ENCODE results near the gene ALK.

ALK gene

DNA sequence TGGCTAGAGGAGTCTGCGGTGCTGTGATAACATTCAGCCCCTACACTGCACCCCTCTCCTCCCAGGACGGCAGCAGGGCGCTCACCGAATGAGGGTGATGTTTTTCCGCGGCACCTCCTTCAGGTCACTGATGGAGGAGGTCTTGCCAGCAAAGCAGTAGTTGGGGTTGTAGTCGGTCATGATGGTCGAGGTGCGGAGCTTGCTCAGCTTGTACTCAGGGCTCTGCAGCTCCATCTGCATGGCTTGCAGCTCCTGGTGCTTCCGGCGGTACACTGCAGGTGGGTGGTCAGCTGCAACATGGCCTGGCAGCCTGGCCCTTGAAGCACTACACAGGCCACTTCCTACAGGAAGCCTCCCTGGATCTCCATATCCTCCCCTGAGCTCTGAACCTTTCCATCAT is 698.1 kb downstream of the ALK start:
- no peaks in the 10 kb centered on the region for H3K4me1 ChIP-seq (ENCODE audit: insufficient read depth, low read length)
- H3K36me3 ChIP-seq (ENCODE audit: insufficient read depth, low read length) = no peaks in the 10 kb centered on the region
- H3K9me3 ChIP-seq (ENCODE audit: control insufficient read depth, insufficient read depth, low read length) = no peaks in the 10 kb centered on the region
- H3K9ac ChIP-seq (ENCODE audit: low read depth, low read length) = no peak overlapping the region

DNA sequence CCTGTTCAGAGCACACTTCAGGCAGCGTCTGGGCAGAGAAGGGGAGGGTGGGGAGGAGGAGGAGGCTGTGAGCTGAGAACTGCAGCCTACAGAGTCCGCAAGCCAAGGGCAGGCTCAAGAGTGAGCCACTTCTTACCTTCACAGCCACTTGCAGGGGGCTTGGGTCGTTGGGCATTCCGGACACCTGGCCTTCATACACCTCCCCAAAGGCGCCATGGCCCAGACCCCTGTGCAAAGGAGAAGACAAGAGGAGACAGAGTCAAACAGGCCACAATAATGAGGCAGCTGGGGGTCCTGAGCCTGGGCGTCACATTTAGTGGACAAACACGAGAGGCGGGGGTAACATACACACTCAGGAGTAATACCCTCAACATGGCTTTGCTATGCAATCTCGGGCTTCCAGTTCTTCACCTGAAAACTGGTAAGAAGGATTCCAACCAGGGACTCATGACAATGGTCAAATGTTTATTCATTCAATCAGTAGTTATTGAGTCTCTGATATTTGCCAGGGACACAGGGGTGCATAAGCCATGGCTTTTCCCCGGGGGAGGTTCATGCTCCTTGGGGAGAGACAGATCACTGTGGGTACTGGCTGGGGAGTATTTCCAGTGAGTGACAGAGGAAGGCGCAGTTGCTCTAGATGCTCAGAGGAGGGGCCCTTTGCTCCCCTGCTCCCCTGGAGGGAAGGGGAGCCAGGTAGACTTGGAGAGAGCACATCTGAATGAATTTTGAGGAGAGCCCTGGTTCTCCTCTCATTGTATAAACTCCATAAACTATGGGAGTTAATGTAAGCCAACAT is 698.8 kb downstream of the ALK start:
- Histone ChIP-seq H3K9me3 (ENCODE audit: control insufficient read depth, insufficient read depth, low read length) (no peaks in the 10 kb centered on the region), H3K36me3 (ENCODE audit: insufficient read depth, low read length) (no peaks in the 10 kb centered on the region), H3K4me1 (ENCODE audit: insufficient read depth, low read length) (no peaks in the 10 kb centered on the region), H3K9ac (ENCODE audit: low read depth, low read length) (no peak overlapping the region)

GRCh38 chr2:29220506-29221270 is 700.7 kb downstream of the ALK start:
- no peak overlapping the region for H3K9ac ChIP-seq (ENCODE audit: low read depth, low read length)
- no peaks in the 10 kb centered on the region for H3K9me3 ChIP-seq (ENCODE audit: control insufficient read depth, insufficient read depth, low read length)
- no peaks in the 10 kb centered on the region for H3K4me1 ChIP-seq (ENCODE audit: insufficient read depth, low read length)
- no peaks in the 10 kb centered on the region for H3K36me3 ChIP-seq (ENCODE audit: insufficient read depth, low read length)

DNA sequence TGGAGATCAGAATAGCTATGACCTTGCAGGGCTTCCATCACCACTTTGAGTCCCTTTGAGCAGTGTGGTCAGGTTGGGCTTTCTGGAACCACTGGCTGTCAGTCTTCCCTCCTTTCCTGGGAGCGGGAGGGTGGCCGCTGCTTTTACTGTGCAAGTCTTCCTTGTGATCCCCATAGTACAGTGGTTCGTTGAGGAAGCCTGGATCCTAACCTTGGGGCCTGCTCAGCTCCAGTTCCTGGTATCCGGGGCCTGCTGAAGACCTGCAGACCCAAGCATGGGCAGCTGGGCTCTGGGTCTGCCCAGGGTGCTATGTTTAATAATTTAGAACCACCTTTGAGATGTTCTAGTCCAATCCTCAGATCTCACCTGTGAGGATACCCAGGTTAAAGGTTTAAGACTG is 702.0 kb downstream of the ALK start:
- Histone ChIP-seq H3K36me3 (ENCODE audit: insufficient read depth, low read length) (no peaks in the 10 kb centered on the region), H3K9ac (ENCODE audit: low read depth, low read length) (no peak overlapping the region), H3K4me1 (ENCODE audit: insufficient read depth, low read length) (no peaks in the 10 kb centered on the region), H3K9me3 (ENCODE audit: control insufficient read depth, insufficient read depth, low read length) (no peaks in the 10 kb centered on the region)

- Histone ChIP-seq H3K4me1 (ENCODE audit: insufficient read depth, low read length) (no peaks in the 10 kb centered on the region), H3K36me3 (ENCODE audit: insufficient read depth, low read length) (no peaks in the 10 kb centered on the region), H3K9me3 (ENCODE audit: control insufficient read depth, insufficient read depth, low read length) (no peaks in the 10 kb centered on the region), H3K9ac (ENCODE audit: low read depth, low read length) (no peak overlapping the region)
Measured at GRCh38 chr2:29218550-29219125, 702.7 kb downstream of the ALK start.

GRCh38 chr2:29218071-29218470 is 703.3 kb downstream of the ALK start:
- no peaks in the 10 kb centered on the region for H3K4me1 ChIP-seq (ENCODE audit: insufficient read depth, low read length)
- H3K36me3 ChIP-seq (ENCODE audit: insufficient read depth, low read length) = no peaks in the 10 kb centered on the region
- no peak overlapping the region for H3K9ac ChIP-seq (ENCODE audit: low read depth, low read length)
- no peaks in the 10 kb centered on the region for H3K9me3 ChIP-seq (ENCODE audit: control insufficient read depth, insufficient read depth, low read length)

- H3K9ac ChIP-seq (ENCODE audit: low read depth, low read length) = no peak overlapping the region
- H3K36me3 ChIP-seq (ENCODE audit: insufficient read depth, low read length) = no peaks in the 10 kb centered on the region
- no peaks in the 10 kb centered on the region for H3K4me1 ChIP-seq (ENCODE audit: insufficient read depth, low read length)
- no peaks in the 10 kb centered on the region for H3K9me3 ChIP-seq (ENCODE audit: control insufficient read depth, insufficient read depth, low read length)
Measured at GRCh38 chr2:29216609-29216909, 704.8 kb downstream of the ALK start.

DNA sequence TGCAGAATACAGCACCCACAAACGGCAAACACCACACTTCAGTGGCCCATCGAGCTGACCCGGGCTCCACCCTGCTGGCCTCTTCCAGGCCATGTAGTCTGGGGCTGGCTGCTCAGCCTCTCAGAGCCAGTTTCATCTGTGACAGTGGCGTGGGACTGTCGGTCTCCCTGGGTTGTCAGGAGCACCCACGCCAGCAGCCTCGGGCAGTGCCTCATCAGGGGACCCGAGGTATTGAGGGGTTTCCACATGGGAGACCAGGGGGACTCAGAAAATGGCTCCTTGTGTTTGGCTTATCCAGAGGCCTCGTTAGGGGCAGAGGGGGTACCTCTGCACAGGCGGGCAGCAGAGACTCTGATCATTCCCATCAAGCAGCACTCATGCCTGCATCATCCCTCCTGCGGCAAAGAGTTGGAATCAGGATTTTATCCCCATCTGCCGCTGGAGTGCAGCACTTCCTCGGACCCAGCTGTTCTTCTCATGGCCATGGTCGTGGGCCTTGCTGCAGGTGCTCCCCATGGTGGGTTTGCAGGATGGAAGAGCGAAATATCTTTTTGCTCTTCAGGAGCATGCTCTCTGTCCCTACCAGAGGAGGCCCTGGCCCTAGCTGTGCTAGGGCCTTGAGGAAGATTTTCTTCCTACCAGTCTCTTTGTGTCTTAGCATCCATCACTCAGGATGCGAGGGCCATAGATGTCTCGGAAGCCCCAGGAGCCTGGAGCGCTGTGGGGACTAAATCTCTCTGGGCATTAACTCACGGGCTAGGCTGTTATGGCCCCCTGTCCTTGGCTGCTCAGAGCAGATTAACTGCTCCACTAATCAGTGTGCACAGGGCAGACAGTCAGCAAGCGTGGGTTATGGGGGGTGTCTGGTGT is 705.4 kb downstream of the ALK start:
- Histone ChIP-seq H3K9ac (ENCODE audit: low read depth, low read length) (no peak overlapping the region), H3K4me1 (ENCODE audit: insufficient read depth, low read length) (no peaks in the 10 kb centered on the region), H3K36me3 (ENCODE audit: insufficient read depth, low read length) (no peaks in the 10 kb centered on the region), H3K9me3 (ENCODE audit: control insufficient read depth, insufficient read depth, low read length) (no peaks in the 10 kb centered on the region)

DNA sequence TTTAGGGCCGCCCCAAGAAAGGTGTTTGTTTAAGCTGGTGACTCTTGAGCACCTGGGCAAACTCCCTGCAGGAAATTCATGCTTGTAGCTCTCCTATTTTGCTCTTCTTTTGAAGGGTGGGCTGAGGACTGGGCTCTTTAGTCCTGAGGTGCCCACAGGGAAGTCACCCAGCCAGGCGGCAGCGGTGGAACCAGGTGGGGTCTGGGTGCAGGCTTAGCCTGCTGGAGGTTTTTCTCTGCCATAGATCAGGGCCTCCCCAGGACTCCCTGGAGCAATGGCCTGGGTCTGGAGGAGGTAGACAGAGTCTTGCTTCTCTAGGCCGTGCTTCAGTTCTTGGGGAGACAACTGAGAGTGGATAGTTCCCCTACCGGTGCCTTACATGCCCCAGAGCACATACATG is 706.3 kb downstream of the ALK start:
- Histone ChIP-seq H3K9me3 (ENCODE audit: control insufficient read depth, insufficient read depth, low read length) (no peaks in the 10 kb centered on the region), H3K4me1 (ENCODE audit: insufficient read depth, low read length) (no peaks in the 10 kb centered on the region), H3K9ac (ENCODE audit: low read depth, low read length) (no peak overlapping the region), H3K36me3 (ENCODE audit: insufficient read depth, low read length) (no peaks in the 10 kb centered on the region)

- Histone ChIP-seq H3K36me3 (ENCODE audit: insufficient read depth, low read length) (no peaks in the 10 kb centered on the region), H3K9ac (ENCODE audit: low read depth, low read length) (no peak overlapping the region), H3K9me3 (ENCODE audit: control insufficient read depth, insufficient read depth, low read length) (no peaks in the 10 kb centered on the region), H3K4me1 (ENCODE audit: insufficient read depth, low read length) (no peaks in the 10 kb centered on the region)
Measured at GRCh38 chr2:29213888-29214291, 707.5 kb downstream of the ALK start.

- Histone ChIP-seq H3K36me3 (ENCODE audit: insufficient read depth, low read length) (no peaks in the 10 kb centered on the region), H3K9me3 (ENCODE audit: control insufficient read depth, insufficient read depth, low read length) (no peaks in the 10 kb centered on the region), H3K9ac (ENCODE audit: low read depth, low read length) (no peak overlapping the region), H3K4me1 (ENCODE audit: insufficient read depth, low read length) (no peaks in the 10 kb centered on the region)
Measured at GRCh38 chr2:29212009-29212408, 709.4 kb downstream of the ALK start.

GRCh38 chr2:29209551-29209950 is 711.8 kb downstream of the ALK start:
- Histone ChIP-seq H3K36me3 (ENCODE audit: insufficient read depth, low read length) (no peaks in the 10 kb centered on the region), H3K9me3 (ENCODE audit: control insufficient read depth, insufficient read depth, low read length) (no peaks in the 10 kb centered on the region), H3K4me1 (ENCODE audit: insufficient read depth, low read length) (no peaks in the 10 kb centered on the region), H3K9ac (ENCODE audit: low read depth, low read length) (no peak overlapping the region)

DNA sequence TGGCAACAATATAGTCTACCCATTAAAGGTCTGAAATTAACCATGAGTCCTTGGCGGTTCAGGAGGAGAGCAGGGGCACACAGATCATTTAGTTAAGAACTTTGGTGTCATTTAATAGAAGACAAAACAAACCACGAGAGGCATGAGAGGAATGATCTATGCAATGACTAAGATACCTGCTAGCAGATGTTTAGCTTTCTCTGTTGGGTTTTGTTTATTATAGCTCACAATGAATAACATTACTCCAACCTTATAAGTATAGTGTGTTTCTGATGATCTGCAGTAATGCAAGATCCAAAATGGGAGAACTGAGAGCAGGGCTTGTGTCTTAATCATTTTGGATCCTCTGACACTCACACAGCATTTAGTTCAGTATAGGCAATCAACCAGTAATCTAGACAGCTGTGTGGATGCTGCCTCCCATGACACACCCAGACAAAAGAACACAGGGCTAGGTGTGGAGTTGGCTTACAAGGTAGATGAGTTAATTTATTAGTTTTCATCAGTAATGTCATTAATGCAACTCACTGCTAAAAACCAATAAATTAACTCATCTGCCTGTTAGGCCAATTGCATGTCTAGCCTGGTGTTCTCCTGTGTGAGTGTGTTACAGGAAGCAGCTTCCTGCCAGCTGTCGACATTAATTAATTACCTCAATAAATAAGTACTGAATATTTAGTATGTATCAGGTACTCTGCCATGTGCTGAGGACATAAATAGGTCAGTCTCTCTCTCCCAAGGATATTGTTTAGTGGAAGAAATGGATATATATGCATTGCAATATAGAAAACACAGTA is 713.8 kb downstream of the ALK start:
- Histone ChIP-seq H3K36me3 (ENCODE audit: insufficient read depth, low read length) (no peaks in the 10 kb centered on the region), H3K9ac (ENCODE audit: low read depth, low read length) (no peak overlapping the region)

GRCh38 chr2:29206941-29207340 is 714.4 kb downstream of the ALK start:
- H3K9ac ChIP-seq (ENCODE audit: low read depth, low read length) = no peak overlapping the region
- H3K9me3 ChIP-seq (ENCODE audit: control insufficient read depth, insufficient read depth, low read length) = no peaks in the 10 kb centered on the region
- no peaks in the 10 kb centered on the region for H3K36me3 ChIP-seq (ENCODE audit: insufficient read depth, low read length)
- H3K4me1 ChIP-seq (ENCODE audit: insufficient read depth, low read length) = no peaks in the 10 kb centered on the region

More for the DNA sequence above, 713.8 kb downstream of the ALK start:
- no peaks in the 10 kb centered on the region for H3K4me1 ChIP-seq (ENCODE audit: insufficient read depth, low read length)
- no peaks in the 10 kb centered on the region for H3K9me3 ChIP-seq (ENCODE audit: control insufficient read depth, insufficient read depth, low read length)
